ENCODE measurements around the gene MCRS1.
"Not testable (repeated sequence)": the region's sequence is repeated elsewhere in the genome, so short reads cannot be mapped to it uniquely, and the experiment has no call there.

DNA sequence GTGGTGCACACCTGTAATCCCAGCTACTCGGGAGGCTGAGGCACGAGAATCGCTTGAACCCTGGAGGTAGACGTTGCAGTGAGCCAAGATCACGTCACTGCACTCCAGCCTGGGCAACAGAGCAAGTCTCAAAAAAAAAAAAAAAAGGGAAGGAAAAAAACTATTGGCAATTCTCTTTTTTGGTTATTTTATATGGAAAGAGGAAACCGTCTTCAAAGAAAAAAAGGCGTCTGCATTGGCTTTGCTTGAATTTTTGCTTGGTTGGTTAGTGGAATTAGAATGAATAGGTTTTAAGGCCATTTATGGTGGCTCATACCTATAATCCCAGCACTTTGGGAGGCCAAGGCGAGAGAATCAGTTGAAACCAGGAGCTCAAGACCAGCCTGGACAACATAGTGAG lies 58.3 kb downstream of the MCRS1 start:
- TF ChIP-seq, protein P1, sequence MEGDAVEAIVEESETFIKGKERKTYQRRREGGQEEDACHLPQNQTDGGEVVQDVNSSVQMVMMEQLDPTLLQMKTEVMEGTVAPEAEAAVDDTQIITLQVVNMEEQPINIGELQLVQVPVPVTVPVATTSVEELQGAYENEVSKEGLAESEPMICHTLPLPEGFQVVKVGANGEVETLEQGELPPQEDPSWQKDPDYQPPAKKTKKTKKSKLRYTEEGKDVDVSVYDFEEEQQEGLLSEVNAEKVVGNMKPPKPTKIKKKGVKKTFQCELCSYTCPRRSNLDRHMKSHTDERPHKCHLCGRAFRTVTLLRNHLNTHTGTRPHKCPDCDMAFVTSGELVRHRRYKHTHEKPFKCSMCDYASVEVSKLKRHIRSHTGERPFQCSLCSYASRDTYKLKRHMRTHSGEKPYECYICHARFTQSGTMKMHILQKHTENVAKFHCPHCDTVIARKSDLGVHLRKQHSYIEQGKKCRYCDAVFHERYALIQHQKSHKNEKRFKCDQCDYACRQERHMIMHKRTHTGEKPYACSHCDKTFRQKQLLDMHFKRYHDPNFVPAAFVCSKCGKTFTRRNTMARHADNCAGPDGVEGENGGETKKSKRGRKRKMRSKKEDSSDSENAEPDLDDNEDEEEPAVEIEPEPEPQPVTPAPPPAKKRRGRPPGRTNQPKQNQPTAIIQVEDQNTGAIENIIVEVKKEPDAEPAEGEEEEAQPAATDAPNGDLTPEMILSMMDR (conservative IDR thresholded peaks at IDR 0.05 in 1 of 2, IDR thresholded peaks at IDR 0.05 in 1 of 2; ENCODE audit: extremely low read depth in 1 of 2, insufficient read depth in 1 of 2, low read depth in 1 of 2, low read length in 2 of 2): not testable (repeated sequence)
- TF ChIP-seq EZH2 (IDR thresholded peaks at IDR 0.05; ENCODE audit: borderline replicate concordance, low read length): not testable (repeated sequence)

Measured in mammary epithelial cell (primary cell).